DOHH2 (cell line): ENCODE data around the gene FAM228B.

ENCODE experiments used
- EZH2phosphoT487 ChIP-seq: fragments of 200-600 bp; sonication (generic); IDR thresholded peaks from 2 replicates; pipeline ENCODE4 v1.6.1; 2017; ENCODE audit warnings: borderline replicate concordance, mild to moderate bottlenecking, antibody characterized with exemption, low read length, moderate library complexity, mixed read lengths
- TF ChIP-seq, protein P1 (sequence below): fragments of 200-600 bp; sonication (generic); IDR thresholded peaks from one replicate; pipeline ENCODE4 v1.5.1; 2014; ENCODE audit warnings: antibody characterized with exemption, mild to moderate bottlenecking, low read depth, low read length; ENCODE audit not compliant: poor library complexity, severe bottlenecking

DNA sequence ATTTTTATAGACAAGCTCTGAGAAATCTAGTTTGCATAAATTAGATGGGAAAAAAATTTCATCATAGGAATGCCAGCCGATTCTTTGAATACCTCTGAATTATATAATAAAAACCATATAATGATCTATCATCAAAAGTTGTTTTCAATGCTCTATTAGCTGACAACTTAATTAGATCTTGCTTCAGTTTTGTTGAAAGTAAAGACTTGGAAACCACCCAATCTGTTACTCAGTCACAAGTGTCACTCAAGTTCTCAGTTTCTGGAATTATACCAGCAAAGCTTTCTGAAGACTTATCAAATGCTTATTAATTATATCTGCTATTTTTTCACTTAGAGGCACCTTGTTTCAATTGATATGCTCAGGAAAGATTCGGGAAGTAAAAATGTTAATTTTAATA lies 21.3 kb upstream of the FAM228B start:
- TF ChIP-seq, protein P1, sequence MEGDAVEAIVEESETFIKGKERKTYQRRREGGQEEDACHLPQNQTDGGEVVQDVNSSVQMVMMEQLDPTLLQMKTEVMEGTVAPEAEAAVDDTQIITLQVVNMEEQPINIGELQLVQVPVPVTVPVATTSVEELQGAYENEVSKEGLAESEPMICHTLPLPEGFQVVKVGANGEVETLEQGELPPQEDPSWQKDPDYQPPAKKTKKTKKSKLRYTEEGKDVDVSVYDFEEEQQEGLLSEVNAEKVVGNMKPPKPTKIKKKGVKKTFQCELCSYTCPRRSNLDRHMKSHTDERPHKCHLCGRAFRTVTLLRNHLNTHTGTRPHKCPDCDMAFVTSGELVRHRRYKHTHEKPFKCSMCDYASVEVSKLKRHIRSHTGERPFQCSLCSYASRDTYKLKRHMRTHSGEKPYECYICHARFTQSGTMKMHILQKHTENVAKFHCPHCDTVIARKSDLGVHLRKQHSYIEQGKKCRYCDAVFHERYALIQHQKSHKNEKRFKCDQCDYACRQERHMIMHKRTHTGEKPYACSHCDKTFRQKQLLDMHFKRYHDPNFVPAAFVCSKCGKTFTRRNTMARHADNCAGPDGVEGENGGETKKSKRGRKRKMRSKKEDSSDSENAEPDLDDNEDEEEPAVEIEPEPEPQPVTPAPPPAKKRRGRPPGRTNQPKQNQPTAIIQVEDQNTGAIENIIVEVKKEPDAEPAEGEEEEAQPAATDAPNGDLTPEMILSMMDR = no peak
- TF ChIP-seq EZH2phosphoT487 = no peak
